BE2C (cell line): Measurements from ENCODE around the gene NFILZ.
"Not testable (repeated sequence)": the region's sequence is repeated elsewhere in the genome, so short reads cannot be mapped to it uniquely, and the experiment has no call there.

ENCODE experiments used
- DNase-seq: peaks from one replicate; pipeline ENCODE4 v3.0.0-alpha.2; 2020
- H3K27me3 ChIP-seq: fragments of 250-450 bp; sonication (Bioruptor Pico); 2 replicates; pipeline ENCODE4 v1.5.1; 2020; ENCODE audit warnings: mild to moderate bottlenecking
- H3K36me3 ChIP-seq: fragments of 250-450 bp; sonication (Bioruptor Pico); 2 replicates; pipeline ENCODE4 v1.5.1; 2020; ENCODE audit warnings: mild to moderate bottlenecking
- H3K4me1 ChIP-seq: fragments of 250-450 bp; sonication (Bioruptor Pico); 2 replicates; pipeline ENCODE4 v1.5.1; 2020
- H3K4me3 ChIP-seq: 2 replicates; pipeline ENCODE4 v1.5.1; 2011; ENCODE audit warnings: low read depth, low read length
- H3K9me3 ChIP-seq: fragments of 250-450 bp; sonication (Bioruptor Pico); 2 replicates; pipeline ENCODE4 v1.5.1; 2020
- CTCF ChIP-seq: IDR thresholded peaks from 2 replicates; pipeline ENCODE4 v1.5.1; 2012; ENCODE audit warnings: mild to moderate bottlenecking, low read depth, low read length

Gene NFILZ

DNA sequence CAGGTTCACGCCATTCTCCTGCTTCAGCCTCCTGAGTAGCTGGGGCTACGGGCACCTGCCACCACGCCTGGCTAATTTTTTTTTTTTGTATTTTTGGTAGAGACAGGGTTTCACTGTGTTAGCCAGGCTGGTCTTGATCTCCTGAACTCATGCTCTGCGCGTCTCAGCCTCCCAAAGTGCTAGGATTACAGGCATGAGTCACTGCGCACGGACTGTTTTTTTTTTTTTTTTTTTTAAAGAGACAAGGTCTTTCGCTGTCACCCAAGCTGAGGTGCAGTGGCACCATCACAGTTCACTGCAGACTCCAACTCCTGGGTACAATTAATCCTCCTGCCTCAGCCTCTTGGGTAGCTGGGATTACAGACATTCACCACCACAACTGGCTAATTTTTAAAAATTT, 11.7 kb upstream of the NFILZ start:
- Histone ChIP-seq H3K9me3 (no peaks in the 10 kb centered on the region), H3K4me1 (no peaks in the 10 kb centered on the region), H3K36me3 (no peaks in the 10 kb centered on the region), H3K27me3 (0 out of 2 replicates have a peak, but pooled peaks cover 9% of the 10 kb centered on the region), H3K4me3 (no peak overlapping the region)
- TF ChIP-seq CTCF: no peak
- DNase-seq: no peak

GRCh38 chr19:8622886-8623285, 7.5 kb upstream of the NFILZ start:
- H3K4me3 ChIP-seq, H3K9me3 ChIP-seq, H3K27me3 ChIP-seq, DNase-seq, H3K4me1 ChIP-seq, H3K36me3 ChIP-seq: not testable (repeated sequence)

GRCh38 chr19:8626842-8627241, 3.6 kb upstream of the NFILZ start:
- Histone ChIP-seq H3K27me3 (no peaks in the 10 kb centered on the region), H3K36me3 (no peaks in the 10 kb centered on the region), H3K9me3 (no peaks in the 10 kb centered on the region), H3K4me3 (no peak overlapping the region), H3K4me1 (no peaks in the 10 kb centered on the region)
- no peak for TF ChIP-seq CTCF
- DNase-seq: no peak

GRCh38 chr19:8629184-8629583, 1.2 kb upstream of the NFILZ start:
- no peaks in the 10 kb centered on the region for H3K4me1 ChIP-seq
- no peaks in the 10 kb centered on the region for H3K36me3 ChIP-seq
- no peaks in the 10 kb centered on the region for H3K27me3 ChIP-seq
- no peak for DNase-seq
- no peaks in the 10 kb centered on the region for H3K9me3 ChIP-seq
- H3K4me3 ChIP-seq: no peak overlapping the region
- no peak for TF ChIP-seq CTCF

DNA sequence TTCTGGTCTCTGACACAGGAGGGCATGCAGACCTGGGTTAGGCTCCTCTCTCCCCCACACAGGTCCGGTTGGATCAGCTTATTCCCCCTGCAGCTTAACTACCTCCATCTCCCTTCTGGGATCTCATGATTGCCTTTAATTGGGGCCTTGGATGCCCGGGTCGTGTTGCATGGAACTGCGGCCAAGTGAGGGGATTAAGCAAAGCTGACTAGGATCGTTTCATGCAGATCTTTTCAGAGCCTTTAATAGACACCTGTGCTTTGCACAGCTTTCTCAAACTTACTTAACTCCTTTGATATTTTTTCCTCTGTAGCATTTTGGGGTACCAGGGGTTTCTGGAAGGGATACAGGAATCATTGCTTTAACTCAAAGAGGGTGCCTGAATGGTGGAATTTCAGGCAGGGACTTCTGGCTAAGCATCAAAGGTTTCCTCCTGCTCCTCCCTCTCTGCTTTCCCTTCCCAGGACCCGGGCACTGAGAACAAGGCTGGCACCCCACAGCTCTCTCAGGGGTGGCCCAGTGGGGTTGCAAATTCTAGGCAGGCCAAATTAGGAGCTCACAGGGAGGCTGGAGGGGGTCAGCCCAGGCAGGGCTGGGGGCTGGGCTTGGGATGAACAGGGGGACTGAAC, 477 bp downstream of the NFILZ start:
- TF ChIP-seq CTCF: no peak
- Histone ChIP-seq H3K9me3 (no peaks in the 10 kb centered on the region), H3K27me3 (no peaks in the 10 kb centered on the region), H3K4me3 (no peak overlapping the region), H3K4me1 (no peaks in the 10 kb centered on the region), H3K36me3 (no peaks in the 10 kb centered on the region)
- no peak for DNase-seq

DNA sequence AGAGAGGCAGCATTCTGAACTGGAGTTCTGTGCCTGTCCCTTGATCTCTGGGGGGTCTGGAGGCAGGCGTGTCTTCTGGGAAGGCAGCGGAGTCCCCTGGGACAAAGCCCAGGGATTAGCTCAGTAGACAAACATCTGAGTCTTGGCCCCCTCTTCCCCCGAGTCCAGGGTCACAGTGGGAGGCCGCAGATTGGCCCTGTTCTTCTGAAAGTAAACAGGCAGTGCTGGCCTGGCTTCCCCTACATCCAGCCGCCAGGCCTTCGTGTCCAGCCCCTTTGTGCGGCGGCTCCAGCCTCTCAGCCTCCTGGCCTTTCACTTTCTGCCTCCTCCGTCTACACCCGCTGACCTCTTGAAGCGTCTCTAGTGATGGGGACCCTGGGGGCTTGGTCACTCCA, 989 bp downstream of the NFILZ start:
- H3K4me3 ChIP-seq: no peak overlapping the region
- DNase-seq: no peak
- H3K4me1 ChIP-seq: no peaks in the 10 kb centered on the region
- H3K36me3 ChIP-seq: no peaks in the 10 kb centered on the region
- H3K9me3 ChIP-seq: no peaks in the 10 kb centered on the region
- H3K27me3 ChIP-seq: no peaks in the 10 kb centered on the region
- no peak for TF ChIP-seq CTCF

DNA sequence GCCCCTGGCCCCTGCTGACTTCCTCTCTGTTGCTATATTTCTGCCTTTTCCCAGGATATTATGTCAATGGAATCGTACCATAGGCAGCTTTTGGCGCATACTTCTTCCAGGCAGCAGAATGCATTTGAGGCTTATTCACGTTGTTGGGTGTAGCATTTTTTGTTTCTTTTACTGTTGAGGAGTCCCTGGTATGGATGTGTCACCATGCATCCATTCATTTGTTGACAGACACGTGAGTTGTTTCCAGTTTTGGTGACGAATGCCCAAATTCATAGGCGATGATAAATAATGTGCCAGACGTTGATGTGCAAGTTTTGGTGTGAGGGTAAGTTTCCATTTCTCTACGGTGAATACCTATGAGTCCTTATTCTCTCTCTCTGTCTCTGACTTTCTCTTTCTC, 5.0 kb downstream of the NFILZ start:
- TF ChIP-seq CTCF: no peak
- no peaks in the 10 kb centered on the region for H3K4me1 ChIP-seq
- no peak for DNase-seq
- no peaks in the 10 kb centered on the region for H3K27me3 ChIP-seq
- no peak overlapping the region for H3K4me3 ChIP-seq
- H3K36me3 ChIP-seq: no peaks in the 10 kb centered on the region
- H3K9me3 ChIP-seq: no peaks in the 10 kb centered on the region

DNA sequence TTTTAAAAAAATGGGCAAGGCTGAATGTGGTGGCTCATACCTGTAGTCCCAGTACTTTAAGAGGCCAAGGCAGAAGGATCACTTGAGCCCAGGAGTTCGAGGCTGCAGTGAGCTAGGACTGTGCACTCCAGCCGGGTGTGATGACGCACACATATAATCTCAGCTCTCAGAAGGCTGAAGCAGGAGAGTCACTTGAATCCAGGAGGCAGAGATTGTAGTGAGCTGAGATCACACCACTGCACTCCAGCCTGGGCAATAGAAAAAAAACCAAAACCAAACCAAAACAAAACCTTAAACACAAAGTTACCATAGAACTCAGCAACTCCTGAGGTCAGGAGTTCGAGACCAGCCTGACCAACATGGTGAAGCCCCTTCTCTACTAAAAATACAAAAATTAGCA, 6.6 kb downstream of the NFILZ start:
- H3K27me3 ChIP-seq, H3K4me3 ChIP-seq, H3K4me1 ChIP-seq, H3K9me3 ChIP-seq, DNase-seq, H3K36me3 ChIP-seq: not testable (repeated sequence)
